ENCODE data around the gene UTF1.
"Not testable (repeated sequence)": the region's sequence is repeated elsewhere in the genome, so short reads cannot be mapped to it uniquely, and the experiment has no call there.

UTF1 gene

DNA sequence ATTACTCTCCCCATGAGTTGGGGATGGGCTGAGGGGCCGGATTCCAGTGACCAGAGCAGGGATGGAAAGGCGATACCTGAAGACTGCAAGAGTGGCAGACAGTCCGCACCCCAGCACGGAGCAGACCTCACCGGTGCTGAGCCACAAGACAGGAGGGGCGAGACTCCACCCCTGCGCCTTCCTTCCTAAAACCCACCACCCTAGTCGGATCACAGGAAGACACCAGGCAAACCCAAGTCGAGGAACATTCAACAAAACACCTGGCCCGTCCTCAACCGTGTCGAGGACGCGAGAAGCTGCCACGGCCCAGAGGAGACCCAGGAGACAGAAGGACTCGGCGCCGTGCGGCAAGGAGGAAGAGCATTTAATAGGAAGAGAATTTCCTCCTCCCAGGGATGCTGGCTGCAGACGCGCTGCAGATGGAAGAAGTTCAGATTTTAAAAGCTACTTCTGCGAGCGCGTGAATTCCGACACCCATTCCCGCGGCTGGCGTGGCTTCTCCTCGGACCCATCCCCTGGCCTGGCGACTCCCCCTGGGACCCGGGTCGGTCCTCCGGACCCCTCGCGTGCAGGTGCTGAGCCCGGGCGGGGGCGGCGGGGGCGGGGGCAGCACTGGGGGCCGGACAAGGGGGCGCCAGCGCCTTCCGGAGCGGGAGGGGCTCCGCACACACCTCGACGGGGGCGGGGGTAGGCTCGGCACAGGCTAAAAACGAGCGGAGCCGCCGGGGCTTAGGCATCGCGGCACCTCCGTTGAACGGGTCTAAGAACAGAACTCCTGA lies 563 bp upstream of the UTF1 start:
- DNase-seq = no peak

DNA sequence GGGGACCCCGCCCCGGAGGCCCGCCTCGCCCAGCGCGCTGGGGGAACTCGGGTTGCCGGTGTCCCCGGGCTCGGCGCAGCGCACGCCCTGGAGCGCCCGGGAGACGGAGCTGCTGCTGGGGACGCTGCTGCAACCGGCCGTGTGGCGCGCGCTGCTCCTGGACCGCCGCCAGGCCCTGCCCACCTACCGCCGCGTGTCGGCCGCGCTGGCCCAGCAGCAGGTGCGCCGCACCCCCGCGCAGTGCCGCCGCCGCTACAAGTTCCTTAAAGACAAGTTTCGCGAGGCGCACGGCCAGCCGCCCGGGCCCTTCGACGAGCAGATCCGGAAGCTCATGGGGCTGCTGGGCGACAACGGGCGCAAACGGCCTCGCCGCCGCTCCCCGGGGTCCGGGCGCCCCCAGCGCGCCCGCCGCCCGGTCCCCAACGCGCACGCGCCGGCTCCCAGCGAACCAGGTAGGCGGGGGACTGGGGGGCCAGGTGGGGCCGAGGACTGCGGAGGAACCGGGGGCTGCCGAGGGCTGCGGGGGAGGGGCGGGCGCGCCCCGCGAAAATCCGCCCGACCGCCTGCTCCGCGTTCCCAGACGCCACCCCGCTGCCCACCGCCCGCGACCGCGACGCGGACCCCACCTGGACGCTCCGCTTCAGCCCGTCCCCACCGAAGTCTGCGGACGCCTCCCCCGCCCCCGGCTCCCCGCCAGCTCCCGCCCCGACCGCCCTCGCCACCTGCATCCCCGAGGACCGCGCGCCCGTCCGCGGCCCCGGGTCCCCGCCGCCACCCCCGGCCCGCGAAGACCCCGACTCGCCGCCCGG lies 574 bp downstream of the UTF1 start:
- no peak for DNase-seq

DNA sequence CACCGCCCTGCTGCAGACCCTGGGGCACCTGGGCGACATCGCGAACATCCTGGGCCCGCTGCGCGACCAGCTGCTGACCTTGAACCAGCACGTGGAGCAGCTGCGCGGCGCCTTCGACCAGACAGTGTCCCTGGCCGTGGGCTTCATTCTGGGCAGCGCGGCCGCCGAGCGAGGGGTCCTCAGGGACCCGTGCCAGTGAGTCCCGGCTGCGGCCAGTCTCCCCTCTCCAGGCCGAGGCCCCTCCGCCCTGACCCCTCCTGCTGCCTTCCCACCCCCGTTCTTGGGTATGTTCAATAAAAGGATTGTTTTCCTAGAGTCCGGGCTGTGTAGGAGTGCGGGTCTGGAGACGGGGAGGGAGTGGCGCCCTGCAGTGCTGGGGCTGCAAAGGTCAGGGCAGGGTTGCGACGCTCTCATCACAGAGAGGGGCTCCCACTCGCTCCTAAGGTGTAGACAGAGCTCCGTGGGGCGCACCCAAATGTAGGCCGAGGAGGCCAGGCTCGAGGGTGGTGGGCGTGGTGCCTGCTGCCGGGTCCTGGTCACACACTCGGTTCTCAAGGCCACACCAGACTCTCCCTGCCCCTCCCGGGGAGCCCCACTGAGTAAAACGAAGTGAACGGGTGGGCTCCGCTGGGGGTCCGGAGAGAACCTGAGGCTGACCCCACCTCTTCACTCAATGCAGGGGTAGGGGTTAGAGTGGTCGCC lies 1.4 kb downstream of the UTF1 start:
- DNase-seq = no peak

DNA sequence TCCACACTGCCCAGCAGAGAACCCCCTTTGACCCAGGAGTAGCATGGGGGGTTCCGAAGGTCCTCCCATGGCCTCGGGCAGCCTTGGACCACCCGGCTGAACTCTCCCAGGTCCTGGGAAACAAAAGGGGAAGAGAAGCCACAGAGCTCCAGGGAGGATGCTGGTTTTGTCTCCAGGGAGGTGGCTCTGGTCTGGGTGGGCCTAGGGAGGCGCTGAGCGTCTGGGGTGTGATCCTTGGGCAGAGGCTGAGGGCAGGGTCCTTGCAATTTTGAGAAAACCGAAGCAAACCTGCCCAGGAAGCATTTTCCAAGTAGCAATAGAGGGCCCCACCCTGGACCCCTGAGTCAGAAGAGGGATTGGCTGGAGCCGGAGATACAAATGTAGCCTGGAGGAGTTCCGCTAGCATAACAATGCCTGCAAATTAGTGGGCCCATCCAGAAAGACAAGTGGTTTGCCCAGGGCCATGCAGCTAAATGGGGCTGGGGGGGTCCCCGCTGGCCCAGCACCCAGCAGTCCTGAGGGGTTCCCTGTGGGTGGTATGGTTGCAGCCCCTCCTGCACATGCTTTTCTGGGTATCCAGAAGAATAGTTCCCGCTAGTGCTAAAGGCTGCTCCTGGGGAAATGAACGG lies 2.0 kb downstream of the UTF1 start:
- DNase-seq = no peak

DNA sequence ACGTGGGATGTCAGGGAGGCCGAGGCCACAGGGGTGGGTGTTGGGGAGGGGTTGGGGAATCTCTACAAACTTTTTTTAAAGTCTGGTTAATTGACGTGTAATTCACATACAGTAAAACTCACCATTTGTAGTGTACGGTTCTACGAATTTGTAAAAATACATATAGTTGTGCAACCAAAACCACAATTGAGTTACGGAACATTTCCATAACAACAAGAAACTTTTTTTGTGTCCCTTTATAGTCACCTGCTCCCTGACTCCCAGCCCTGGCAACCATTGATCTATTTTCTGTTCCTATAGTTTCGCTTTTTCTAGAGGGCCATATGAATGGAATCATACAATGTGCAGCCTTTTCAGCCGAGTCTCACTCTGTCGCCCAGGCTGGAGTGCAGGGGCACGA lies 4.8 kb downstream of the UTF1 start:
- not testable (repeated sequence) for DNase-seq

DNA sequence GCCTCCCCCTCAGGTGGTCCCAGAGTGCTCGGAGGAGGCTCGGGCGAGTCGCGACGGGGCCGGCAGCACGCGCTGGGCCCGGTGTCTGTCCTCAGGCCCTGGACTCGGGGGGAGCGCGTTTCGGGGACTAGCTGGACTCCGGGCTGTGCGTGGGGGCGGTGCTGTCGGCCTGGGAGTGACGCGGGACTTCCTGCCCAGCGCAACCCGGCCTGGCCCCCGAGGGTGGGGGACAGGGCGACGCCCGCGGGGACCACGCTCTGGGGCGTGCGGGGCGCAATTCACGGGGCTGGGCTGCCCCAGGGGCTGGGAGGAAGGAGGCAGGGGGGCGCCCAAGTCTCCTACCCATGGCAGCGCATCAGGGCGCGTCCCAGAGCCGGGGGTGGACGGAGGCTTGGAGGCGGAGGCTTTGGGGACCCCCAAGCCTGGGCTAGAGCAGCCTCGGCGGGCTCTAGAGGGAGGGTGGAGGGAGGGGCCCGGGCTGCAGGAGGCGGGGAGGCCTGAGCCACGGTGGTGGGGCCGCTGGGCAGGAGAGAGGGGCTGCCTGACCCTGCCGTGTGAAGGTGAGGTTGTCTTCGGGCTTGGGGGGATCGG lies 5.3 kb downstream of the UTF1 start:
- DNase-seq = no peak

DNA sequence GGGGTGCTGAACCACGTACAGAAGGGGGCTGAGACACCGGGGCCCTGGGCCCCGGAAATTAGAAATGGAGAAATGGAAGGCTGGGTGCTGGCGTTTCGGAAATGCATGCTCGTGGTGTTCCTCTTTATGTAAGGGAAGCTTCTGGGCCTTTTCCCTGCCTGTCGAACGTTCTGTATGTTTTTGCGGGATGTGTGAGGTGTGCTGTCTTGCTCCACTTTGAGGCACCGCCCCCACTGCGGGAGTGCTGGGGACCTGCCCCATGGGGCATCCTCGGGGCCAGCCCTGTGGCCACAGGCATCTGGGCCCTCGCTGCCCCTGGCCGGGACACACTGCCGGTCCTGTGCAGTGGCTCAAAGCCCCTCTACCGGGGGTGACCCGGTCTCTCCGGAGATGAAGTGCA lies 5.9 kb downstream of the UTF1 start:
- DNase-seq = no peak

DNA sequence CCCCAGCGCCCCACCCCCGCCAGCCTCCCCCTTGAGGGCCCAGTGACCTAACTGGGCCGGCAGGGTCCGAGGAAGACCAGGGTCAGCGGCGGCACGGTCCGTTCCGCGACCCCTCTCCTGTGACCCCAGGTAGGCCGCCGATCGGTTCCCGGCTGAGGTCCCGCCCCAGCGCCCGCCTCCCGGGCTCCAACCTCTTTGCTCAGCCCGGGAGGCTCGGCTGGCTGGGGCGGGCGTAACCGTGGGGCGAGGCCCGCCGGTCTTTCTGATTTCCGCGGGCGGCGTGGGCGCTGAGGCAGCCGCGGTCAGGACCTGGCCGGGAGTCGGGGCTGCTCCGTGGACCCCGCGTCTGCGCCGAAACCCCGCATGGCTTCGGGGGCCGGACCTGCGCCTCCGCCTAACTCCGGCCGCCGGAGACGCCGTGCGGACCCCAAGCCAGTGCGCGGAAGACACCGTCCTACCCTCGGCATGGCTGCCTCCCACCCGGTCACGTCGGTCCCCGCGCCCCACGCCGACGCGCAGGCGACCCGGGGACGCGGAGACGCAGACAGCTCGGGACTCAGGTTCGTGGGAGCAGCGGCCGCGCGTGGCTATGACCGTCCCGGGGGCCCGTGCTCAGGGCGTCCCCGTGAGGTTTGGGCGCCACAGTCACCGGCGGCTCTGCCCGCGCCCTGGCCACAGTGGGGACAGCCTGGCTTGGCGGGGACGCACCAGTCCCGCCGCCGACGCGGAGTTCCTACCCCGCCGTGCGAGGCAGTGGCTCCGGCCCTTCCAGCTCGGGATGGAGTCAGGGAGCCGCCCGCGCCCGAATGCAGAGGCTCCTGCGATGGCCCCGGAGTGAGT lies 6.6 kb downstream of the UTF1 start:
- no peak for DNase-seq

DNA sequence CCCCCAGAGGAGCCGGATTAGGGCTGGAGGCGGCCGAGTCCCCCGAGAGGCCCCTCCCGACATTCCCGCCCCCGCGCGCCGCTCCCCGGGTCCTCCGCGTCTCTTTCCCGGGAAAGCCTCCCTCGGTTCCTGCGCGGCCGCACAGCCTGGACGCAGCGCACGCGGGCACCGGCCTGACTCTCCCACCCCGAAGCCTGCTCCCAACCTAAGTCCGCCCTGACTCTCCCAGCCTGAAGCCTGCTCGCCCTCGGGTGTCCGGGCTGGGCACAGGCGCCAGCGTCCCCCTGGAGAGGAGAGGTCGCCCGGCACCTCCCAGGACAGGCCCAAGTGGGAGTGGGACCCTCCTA lies 7.2 kb downstream of the UTF1 start:
- no peak for DNase-seq

DNA sequence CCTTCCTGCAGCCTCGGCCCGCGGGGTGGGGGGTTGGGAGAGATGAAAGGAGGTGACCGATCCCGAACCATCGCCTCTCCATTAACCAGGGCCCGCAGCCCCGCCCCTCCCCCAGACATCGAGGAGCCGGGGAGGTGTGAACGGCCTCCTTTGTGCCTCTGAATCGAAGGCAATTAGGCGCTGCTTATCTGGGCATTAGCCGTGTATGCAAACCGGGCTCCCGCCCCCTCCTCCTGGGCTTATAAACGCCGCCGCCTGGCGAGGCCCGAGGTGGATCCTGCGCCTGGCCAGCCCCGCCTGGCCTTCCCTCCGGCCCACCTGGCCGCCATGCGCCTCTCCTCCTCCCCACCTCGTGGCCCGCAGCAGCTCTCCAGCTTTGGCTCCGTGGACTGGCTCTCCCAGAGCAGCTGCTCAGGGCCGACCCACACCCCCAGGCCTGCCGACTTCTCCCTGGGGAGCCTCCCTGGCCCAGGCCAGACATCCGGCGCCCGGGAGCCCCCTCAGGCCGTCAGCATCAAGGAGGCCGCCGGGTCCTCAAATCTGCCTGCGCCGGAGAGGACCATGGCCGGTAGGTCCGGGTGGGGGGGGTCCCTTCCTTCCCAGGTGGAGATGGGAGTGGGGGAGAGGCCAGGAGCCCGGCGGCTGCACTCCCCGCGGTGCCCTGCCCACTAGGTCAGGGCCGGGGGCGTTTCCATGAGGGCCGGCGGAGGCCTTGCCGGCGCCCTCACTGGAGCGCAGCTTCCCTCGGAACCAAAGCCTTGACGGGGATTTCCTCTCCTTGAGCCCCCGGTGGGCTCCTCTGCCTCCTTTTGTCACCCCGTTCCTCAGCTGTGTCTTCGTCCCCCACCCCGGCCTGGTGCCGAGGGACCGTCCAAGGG lies 7.8 kb downstream of the UTF1 start, which contains the start of gene VENTX:
TSS of gene VENTX (plus strand) at position 268 of the 878 bp plus-strand sequence. CDS start at position 328, 60 bp downstream.
- DNase-seq = no peak

DNA sequence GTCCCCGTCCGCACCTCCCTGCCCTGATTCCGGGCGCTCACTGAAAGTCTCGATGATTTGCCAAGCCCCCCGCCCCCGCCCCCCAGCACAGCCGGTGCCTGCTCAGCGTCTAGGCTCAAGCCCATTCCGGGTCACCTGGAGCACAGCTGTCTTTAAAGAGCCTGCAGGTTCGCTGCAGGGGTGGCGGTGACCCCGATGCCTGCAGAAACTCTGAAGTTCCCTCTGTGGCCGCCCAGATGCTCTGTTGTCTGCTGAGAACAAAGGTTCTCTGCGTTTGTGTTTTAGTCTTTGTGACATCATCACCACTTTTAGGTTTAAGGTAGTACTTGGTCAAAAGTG lies 8.4 kb downstream of the UTF1 start:
- DNase-seq = no peak

DNA sequence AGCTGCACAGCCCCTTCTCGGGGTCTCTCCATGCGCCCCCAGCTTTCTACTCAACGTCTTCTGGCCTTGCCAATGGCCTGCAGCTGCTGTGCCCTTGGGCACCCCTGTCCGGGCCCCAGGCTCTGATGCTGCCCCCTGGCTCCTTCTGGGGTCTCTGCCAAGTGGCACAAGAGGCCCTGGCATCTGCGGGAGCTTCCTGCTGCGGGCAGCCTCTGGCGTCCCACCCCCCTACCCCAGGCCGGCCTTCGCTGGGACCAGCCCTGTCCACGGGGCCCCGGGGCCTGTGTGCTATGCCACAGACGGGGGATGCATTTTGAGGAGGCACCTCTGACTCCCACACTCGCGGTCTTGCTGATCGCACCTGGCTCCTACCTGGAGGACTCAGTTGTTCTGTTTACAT lies 10.0 kb downstream of the UTF1 start:
- no peak for DNase-seq

DNA sequence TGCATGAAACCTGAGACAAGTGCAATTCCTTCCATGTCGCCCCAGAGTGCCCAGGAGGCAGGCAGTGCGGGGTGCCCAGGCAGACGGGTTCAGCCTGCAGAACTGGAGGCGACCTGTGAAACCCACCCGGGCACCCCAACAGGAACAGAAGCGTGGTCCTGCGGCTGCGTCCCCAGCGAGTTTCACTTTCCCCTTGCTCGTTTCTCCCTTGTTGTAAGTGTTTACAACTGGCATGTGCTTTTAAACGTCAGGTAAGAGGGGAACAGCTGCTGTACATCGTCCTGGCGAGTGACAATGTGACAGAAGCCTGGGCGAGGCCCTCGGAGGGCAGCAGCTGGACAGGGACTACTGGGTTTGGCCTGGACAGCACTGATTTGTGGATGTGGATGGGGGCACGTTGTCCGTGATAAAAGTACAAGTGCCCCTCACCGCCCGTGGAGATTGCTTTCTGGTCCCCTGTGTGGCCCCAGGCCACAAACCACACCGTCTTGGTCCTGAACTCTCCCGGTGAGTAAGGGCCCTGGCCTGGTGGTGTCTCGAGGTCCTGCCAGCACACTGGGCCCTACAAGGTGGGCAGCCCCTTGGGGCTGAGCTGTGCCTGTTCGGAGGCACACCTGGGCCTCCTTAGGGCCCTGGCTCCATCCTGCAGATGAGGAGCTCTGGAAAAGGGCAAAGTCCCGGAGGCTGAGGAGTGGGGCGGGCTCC lies 11.6 kb downstream of the UTF1 start:
- DNase-seq = no peak

DNA sequence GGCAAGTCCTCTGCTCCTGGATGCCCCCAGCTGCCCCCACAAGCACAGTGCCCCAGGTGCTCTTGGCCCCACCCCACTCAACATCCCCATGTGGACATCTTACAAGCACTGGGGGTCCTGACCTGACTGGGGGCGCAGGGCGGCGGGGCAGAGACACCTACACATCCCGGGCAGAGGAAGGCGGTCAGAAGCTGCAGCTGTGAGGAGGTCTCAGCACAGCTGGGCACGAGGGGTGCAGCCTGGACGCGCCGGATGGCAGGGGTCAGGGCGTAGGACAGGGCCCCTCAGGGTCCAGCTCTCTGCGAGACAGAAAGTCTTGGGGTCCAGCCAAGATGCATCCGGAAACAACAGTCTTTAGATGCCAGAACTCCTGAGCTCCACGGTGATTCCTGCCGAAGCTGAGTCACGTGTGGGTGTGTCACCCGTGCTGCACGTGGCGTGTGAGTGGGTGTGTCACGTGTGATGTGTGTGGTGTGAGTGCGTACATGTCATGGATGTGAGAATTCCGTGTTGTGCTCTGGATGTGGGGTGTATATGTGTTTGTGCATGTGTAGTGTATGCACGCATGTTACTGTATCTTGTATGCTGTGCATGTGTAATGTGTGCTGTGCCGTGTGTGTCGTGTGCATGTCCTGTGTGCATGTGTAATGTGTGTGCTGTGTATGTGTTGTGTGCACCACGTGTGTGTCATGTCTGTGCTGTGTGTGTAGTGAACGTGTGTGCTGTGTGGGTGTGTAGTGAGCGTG lies 12.8 kb downstream of the UTF1 start:
- no peak for DNase-seq

DNA sequence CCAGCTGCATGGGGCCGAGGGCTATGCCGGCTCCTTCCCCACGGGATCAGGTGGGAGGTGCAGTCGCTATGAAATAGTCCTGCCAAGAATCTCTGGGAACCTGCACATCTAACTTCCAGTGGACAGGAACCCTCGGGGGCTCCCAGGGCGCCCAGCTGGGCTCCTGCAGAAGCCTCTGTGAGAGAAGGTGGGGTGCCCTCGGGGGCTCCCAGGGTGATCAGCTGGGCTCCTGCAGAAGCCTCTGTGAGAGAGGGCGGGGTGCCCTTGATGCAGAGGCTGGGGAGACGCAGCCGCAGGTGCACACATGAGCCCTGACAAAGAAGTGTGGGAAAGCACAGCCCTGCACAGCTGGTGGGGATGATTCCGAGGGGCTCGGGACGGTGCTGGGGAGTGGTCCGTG lies 13.6 kb downstream of the UTF1 start:
- no peak for DNase-seq

DNA sequence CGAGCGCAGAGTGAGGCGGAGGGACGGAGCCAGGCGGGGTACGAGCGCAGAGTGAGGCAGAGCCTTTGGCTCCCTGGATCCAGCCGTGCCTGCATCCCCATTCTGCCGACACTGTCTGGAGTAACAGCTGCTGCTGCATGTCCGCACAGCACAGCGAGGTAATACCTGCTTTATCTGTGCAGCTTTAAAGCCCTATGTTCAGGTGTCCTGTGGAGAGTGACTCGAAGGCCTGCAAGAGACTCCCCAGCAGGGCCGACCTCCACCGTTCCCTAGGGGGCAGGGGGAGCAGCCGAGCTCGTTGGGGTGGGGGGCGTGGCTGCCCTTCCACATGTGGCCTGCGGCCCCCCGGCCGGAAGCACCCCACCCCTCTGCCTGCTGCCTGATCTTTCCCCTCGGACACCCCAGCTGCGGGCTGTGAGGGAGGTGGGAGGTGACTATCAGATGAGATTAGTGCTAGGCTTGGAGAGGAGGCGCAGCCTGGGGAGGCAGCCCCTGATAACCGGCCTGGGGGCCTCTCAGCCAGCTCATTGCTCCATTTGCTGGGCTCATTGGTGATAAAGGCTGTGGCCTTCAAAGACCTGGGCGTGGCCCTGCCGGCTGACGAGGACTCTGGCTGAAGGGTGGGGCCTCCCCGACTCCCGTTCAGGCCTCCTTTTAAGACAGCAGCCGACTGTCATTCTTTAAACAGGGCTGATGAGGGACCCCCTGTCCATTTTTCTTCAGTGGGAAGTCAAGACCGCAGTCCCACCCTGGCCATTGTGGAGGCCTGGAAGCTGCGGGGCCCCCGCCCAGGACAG lies 15.6 kb downstream of the UTF1 start:
- no peak for DNase-seq

DNA sequence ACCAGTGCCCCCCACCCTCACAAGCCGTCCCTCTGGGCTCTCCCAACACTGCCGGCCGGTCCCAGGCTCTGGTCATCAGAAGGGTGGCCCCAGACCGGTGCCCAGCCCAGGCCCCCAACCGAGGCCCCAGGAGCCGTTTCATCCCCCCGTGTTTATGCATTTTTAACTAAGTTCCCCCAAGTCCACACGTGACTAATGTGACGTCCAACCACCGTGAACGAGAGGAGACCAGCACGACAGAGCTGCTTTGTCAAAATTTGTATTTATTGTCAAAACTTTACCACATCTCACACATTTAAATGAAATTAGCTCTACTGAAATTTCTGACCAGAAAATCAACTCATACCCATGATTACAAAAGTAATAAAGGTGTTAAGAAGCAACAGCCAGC lies 16.2 kb downstream of the UTF1 start:
- DNase-seq = no peak

DNA sequence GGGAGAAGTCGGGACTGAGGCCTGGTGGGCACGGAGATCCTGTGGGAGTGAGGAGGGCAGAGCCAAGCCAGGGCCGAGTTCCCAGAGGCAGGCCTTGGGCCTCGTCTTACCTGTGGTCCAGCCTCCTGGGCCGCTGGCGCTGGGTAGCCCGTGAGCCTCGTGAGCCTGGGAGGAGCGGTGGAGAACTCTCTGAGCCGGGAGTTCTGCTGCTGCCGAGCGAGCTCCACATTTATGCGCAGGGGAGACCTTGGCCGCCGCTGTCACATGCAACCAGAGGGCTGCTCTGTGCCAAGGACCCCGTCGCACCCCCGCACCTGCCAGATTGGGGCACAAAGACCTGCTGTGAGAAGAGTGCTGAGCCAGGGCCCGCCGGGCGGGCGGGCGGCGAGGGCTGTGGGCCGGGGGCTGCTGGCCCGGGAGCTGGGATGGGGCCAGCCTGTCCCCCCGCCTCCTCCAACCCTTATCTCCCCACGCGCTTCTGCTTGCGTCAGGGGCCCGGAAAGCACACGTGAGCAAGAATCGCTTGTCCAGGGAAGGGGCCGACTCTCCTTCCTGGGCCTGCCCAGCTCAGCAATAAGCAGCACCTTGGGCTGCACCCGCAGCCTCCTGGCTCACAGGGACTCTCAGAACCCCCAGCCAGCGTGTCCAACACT lies 17.8 kb downstream of the UTF1 start:
- DNase-seq = no peak
